ENCODE results near the gene CNTRL.

Gene CNTRL

GRCh38 chr9:121189006-121189405, 114.3 kb downstream of the CNTRL start:
- DNase-seq (ENCODE audit: extremely low read depth, low read depth) = no peak
- no peak overlapping the region for H3K4me3 ChIP-seq (replicated peaks; ENCODE audit: low read depth, low read length)
- TF ChIP-seq CTCF (IDR thresholded peaks at IDR 0.05; ENCODE audit: low read depth, low read length, missing control alignments) = no peak

GRCh38 chr9:121189660-121190059, 114.9 kb downstream of the CNTRL start:
- H3K4me3 ChIP-seq (replicated peaks; ENCODE audit: low read depth, low read length) = no peak overlapping the region
- no peak for TF ChIP-seq CTCF (IDR thresholded peaks at IDR 0.05; ENCODE audit: low read depth, low read length, missing control alignments)
- DNase-seq (ENCODE audit: extremely low read depth, low read depth) = no peak

GRCh38 chr9:121191235-121191634, 116.5 kb downstream of the CNTRL start:
- no peak overlapping the region for H3K4me3 ChIP-seq (replicated peaks; ENCODE audit: low read depth, low read length)
- DNase-seq (ENCODE audit: extremely low read depth, low read depth) = no peak
- no peak for TF ChIP-seq CTCF (IDR thresholded peaks at IDR 0.05; ENCODE audit: low read depth, low read length, missing control alignments)

- TF ChIP-seq CTCF (IDR thresholded peaks at IDR 0.05; ENCODE audit: low read depth, low read length, missing control alignments) = no peak
- no peak overlapping the region for H3K4me3 ChIP-seq (replicated peaks; ENCODE audit: low read depth, low read length)
- no peak for DNase-seq (ENCODE audit: extremely low read depth, low read depth)
These were observed 117.8 kb downstream of the CNTRL start for GRCh38 chr9:121192518-121192917.

GRCh38 chr9:121192959-121193640, 118.3 kb downstream of the CNTRL start:
- no peak for TF ChIP-seq CTCF (IDR thresholded peaks at IDR 0.05; ENCODE audit: low read depth, low read length, missing control alignments)
- no peak overlapping the region for H3K4me3 ChIP-seq (replicated peaks; ENCODE audit: low read depth, low read length)
- no peak for DNase-seq (ENCODE audit: extremely low read depth, low read depth)

GRCh38 chr9:121194730-121195129, 120.0 kb downstream of the CNTRL start:
- TF ChIP-seq CTCF (IDR thresholded peaks at IDR 0.05; ENCODE audit: low read depth, low read length, missing control alignments) = no peak
- no peak for DNase-seq (ENCODE audit: extremely low read depth, low read depth)
- no peak overlapping the region for H3K4me3 ChIP-seq (replicated peaks; ENCODE audit: low read depth, low read length)

GRCh38 chr9:121196389-121196788, 121.6 kb downstream of the CNTRL start:
- H3K4me3 ChIP-seq (replicated peaks; ENCODE audit: low read depth, low read length) = no peak overlapping the region
- DNase-seq (ENCODE audit: extremely low read depth, low read depth) = no peak
- TF ChIP-seq CTCF (IDR thresholded peaks at IDR 0.05; ENCODE audit: low read depth, low read length, missing control alignments) = no peak
